ENCODE results near the gene HDAC6. TPM values are rescaled to one million over a fixed set of nuclear protein-coding genes. Genes with fewer than 3 reads are reported as not detected.
"Not testable (repeated sequence)": the region's sequence is repeated elsewhere in the genome, so short reads cannot be mapped to it uniquely, and the experiment has no call there.

HDAC6 gene
- total RNA-seq, 2 donors from 2014 or later: 77.0 to 189 TPM

DNA sequence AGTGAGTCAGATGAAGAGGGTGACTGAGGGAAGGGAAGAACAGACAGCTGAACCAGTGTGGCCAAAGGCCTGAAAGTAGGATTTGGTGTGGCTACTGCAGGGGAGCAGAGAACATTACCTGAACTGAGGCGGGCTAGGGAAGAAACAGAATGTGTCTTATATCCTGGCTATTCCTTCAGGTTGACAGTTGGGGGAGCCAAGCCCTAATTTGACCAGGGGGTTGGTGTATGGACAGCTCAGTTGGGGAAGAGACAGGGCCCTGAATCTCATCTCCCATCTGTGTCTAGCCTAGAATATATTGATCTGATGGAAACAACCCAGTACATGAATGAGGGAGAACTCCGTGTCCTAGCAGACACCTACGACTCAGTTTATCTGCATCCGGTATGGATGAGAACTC, 4.2 kb downstream of the HDAC6 start:
- Mint-ChIP-seq H3K36me3 (peaks cover 6 to 7% of the 10 kb centered on the region in 2 donors), H3K9me3 (no peaks in the 10 kb centered on the region), H3K27ac (peak overlapping the region in 1 of 2 donors; percentile 16)
- no peak for DNase-seq (ENCODE audit: low spot score in 2 of 2)
- ATAC-seq: no peak

DNA sequence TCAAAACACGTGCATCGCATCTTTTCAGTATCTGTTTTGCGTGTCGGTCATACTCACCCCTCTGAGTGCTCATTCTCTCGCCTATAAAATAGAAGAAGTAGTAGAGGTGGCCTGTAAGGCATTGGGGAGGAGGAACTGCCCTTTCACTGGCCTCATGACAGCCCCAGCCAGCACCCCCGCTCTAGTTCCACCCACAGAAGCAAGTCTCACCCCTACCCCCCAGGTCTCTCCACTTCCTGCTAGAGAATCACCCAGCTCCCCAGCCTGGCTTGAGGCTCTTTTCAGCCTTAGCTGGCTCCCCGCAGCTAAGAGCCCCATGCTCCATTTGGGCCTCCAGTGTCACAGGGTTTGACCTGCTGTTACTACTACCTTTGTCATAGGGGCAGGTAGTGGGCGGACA, 11.8 kb downstream of the HDAC6 start:
- Mint-ChIP-seq H3K27ac (no peak overlapping the region), H3K9me3 (no peaks in the 10 kb centered on the region), H3K36me3 (no peaks in the 10 kb centered on the region)
- DNase-seq (ENCODE audit: low spot score in 2 of 2) (no peak), ATAC-seq (no peak)

DNA sequence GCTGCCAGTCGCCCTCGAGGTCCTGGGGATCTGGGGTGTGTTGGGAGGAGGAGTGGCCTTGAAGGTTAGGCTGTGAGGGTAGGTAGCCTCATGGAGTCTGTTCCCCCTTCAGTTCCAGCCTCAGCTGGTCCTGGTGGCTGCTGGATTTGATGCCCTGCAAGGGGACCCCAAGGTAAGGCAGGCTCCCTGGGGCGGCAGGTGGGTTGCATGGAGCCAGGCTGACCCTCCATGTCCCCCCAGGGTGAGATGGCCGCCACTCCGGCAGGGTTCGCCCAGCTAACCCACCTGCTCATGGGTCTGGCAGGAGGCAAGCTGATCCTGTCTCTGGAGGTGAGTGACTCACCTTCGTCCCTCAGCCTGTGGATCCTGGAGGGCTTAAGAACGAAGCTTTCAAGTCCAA, 12.9 kb downstream of the HDAC6 start:
- Mint-ChIP-seq H3K9me3 (no peaks in the 10 kb centered on the region), H3K36me3 (peaks cover 0 to 2% of the 10 kb centered on the region in 2 donors), H3K27ac (no peak overlapping the region)
- ATAC-seq: no peak
- DNase-seq (ENCODE audit: low spot score in 2 of 2): no peak

DNA sequence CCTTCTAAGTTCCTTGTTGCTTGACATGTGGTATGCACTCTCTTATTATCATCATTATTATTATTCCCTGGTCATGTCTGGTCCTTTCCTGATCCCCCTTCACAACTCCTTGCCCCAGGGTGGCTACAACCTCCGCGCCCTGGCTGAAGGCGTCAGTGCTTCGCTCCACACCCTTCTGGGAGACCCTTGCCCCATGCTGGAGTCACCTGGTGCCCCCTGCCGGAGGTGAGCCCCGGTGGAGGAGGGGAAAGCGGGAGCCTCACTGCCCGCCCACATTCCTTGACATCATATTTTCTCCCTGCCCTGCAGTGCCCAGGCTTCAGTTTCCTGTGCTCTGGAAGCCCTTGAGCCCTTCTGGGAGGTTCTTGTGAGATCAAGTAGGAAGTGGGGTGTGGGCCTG, 13.4 kb downstream of the HDAC6 start:
- H3K9me3 Mint-ChIP-seq: no peaks in the 10 kb centered on the region
- ATAC-seq: no peak
- H3K27ac Mint-ChIP-seq: no peak overlapping the region
- DNase-seq (ENCODE audit: low spot score in 2 of 2): no peak
- H3K36me3 Mint-ChIP-seq: peaks cover 0 to 7% of the 10 kb centered on the region in 2 donors

DNA sequence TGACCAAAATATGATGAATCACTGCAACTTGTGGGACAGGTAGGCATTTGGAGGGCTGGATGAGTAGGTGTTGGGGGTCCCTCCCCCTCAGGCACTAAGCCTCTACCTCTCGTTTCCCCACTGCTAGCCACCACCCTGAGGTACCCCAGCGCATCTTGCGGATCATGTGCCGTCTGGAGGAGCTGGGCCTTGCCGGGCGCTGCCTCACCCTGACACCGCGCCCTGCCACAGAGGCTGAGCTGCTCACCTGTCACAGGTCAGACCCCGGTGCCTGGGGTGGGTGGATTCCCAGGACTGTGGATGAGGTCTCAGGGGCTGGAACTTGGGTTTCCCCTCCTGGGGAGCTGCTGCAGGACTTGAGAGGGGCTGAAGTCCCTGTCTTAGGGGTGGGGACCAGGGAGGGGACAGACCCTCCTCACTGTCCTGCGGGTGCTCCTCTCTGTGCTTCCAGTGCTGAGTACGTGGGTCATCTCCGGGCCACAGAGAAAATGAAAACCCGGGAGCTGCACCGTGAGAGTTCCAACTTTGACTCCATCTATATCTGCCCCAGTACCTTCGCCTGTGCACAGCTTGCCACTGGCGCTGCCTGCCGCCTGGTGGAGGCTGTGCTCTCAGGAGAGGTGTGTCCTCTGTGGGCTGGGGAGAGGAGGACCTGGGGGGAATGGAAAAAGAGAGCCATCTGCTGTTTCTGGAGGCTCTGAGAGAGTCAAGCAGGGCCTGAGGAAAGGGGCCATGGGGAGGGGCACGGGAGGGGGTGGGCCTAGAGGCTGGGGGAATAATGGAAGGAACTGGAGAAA, 14.3 kb downstream of the HDAC6 start:
- Mint-ChIP-seq H3K27ac (no peak overlapping the region), H3K9me3 (no peaks in the 10 kb centered on the region), H3K36me3 (peaks cover 0 to 7% of the 10 kb centered on the region in 2 donors)
- DNase-seq (ENCODE audit: low spot score in 2 of 2): no peak
- no peak for ATAC-seq

DNA sequence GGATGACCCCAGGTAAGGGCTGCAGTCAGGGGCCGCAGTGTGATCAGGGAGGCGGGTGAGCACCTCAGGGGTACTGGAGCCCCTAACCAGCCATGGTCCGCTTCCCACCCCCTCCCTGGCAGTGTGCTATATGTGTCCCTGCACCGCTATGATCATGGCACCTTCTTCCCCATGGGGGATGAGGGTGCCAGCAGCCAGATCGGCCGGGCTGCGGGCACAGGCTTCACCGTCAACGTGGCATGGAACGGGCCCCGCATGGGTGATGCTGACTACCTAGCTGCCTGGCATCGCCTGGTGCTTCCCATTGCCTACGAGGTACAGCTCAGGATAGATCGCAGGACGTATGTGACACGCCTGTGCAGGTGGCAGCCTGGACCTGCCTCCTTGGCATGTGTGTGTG, 16.2 kb downstream of the HDAC6 start:
- no peak overlapping the region for H3K27ac Mint-ChIP-seq
- H3K9me3 Mint-ChIP-seq: no peaks in the 10 kb centered on the region
- ATAC-seq (no peak), DNase-seq (ENCODE audit: low spot score in 2 of 2) (no peak)
- H3K36me3 Mint-ChIP-seq: peaks cover 0 to 7% of the 10 kb centered on the region in 2 donors

DNA sequence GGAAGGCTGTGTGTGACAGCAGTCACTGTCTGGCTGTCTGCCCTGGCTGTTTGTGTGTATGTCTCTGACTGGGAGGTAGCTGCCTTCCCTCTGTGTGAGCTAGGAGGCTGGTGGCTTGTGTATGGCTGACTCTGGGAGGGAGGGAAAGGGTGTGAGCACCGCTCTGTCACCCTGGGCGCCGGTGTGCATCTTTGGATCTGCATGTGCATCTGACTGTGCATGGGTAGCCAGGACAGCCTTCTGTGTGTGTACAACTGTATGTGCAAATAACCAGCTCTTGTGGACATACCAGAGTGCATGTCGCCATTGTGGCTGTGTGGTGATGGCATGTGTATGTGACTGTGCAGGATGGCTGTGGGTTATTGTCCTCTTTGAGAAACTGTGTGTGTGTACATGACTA, 17.0 kb downstream of the HDAC6 start:
- DNase-seq (ENCODE audit: low spot score in 2 of 2): no peak
- no peak overlapping the region for H3K27ac Mint-ChIP-seq
- H3K9me3 Mint-ChIP-seq: no peaks in the 10 kb centered on the region
- no peak for ATAC-seq
- H3K36me3 Mint-ChIP-seq: peaks cover 0 to 7% of the 10 kb centered on the region in 2 donors

DNA sequence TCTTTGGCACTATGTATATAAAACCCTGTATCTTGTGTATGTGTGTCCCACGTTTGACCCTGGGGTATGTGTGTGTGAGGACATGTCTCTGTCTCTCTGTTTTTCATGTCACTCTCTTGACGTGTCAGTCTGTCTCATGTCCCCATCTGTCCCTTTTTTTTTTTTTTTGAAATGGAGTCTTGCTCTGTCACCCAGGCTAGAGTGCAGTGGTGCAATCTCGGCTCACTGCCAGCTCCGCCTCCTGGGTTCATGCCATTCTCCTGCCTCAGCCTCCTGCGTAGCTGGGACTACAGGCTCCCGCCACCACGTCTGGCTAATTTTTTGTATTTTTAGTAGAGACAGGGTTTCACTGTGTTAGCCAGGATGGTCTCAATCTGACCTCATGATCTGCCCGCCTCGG, 17.5 kb downstream of the HDAC6 start:
- not testable (repeated sequence) for H3K36me3 Mint-ChIP-seq; H3K27ac Mint-ChIP-seq; H3K9me3 Mint-ChIP-seq; ATAC-seq; DNase-seq (ENCODE audit: low spot score in 2 of 2)

DNA sequence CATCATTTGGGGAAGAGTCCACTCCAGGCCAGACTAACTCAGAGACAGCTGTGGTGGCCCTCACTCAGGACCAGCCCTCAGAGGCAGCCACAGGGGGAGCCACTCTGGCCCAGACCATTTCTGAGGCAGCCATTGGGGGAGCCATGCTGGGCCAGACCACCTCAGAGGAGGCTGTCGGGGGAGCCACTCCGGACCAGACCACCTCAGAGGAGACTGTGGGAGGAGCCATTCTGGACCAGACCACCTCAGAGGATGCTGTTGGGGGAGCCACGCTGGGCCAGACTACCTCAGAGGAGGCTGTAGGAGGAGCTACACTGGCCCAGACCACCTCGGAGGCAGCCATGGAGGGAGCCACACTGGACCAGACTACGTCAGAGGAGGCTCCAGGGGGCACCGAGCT, 21.2 kb downstream of the HDAC6 start:
- Mint-ChIP-seq H3K27ac (peak overlapping the region in 1 of 2 donors; percentile 20), H3K9me3 (no peaks in the 10 kb centered on the region), H3K36me3 (peaks cover 4 to 7% of the 10 kb centered on the region in 2 donors)
- DNase-seq (ENCODE audit: low spot score in 2 of 2) (no peak), ATAC-seq (no peak)

DNA sequence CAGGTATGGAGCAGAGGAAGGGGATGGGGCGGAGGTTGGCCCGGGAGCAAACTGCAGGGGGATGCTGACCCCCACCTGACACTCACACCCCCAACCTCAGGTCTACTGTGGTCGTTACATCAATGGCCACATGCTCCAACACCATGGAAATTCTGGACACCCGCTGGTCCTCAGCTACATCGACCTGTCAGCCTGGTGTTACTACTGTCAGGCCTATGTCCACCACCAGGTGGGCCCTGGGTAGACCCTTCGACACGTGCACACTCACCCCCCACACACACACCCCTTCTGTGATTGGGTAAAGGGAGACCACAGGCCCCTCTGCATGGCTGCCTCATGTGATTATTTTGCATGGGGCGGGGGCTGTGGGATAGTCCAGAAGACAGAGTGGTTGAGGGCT, 22.2 kb downstream of the HDAC6 start:
- Mint-ChIP-seq H3K9me3 (no peaks in the 10 kb centered on the region), H3K36me3 (peaks cover 4 to 7% of the 10 kb centered on the region in 2 donors), H3K27ac (no peak overlapping the region)
- DNase-seq (ENCODE audit: low spot score in 2 of 2): no peak
- no peak for ATAC-seq

DNA sequence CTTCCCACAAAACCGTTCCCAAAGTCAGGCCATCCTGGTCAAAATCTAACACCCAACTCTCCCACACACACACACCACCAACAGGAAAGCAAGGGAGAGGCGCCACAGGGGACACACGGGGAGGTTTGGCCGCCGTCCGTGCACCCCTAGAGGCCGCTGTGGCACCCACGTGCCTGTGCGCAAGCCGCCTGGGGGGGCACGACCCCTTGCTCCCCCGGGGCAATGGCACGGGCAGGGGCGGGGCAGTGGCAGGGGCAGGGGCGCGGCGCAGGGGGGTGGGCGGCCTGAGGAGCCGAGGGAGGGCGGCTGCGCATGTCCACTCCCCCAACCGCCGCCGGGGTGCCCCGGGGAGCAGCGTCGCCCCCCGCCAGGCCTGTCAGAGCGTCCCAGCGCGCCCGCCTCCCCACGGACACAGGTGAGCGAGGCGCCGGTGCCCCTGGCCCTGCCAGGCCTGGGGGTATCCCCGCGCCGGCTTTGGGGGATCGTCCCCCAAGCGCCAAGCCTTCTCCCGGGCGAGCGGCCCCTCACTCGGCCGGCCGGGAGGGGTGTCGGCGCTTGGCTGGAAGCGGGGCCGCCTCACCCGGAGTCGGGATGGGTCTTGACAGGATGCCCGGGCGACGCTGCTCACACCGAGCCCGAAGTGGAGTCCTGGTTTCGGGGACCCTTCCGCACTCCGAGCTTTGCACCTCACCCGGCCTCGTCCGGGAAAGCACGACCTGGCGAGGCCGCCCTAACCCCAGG, 24.4 kb downstream of the HDAC6 start, which contains the start of gene ERAS:
Gene ERAS (plus strand): TSS at position 379 of the 741 bp plus-strand sequence. CDS start 2,611 bp downstream, outside the sequence.
- Mint-ChIP-seq H3K27ac (peak within 1 kb of the TSS in 1 of 2 donors; percentile 36), H3K9me3 (no peaks in the 10 kb centered on the region), H3K36me3 (peaks cover 0 to 4% of the 10 kb centered on the region in 2 donors)
- DNase-seq (ENCODE audit: low spot score in 2 of 2): no peak
- ATAC-seq: peak; percentile 47 to 51

DNA sequence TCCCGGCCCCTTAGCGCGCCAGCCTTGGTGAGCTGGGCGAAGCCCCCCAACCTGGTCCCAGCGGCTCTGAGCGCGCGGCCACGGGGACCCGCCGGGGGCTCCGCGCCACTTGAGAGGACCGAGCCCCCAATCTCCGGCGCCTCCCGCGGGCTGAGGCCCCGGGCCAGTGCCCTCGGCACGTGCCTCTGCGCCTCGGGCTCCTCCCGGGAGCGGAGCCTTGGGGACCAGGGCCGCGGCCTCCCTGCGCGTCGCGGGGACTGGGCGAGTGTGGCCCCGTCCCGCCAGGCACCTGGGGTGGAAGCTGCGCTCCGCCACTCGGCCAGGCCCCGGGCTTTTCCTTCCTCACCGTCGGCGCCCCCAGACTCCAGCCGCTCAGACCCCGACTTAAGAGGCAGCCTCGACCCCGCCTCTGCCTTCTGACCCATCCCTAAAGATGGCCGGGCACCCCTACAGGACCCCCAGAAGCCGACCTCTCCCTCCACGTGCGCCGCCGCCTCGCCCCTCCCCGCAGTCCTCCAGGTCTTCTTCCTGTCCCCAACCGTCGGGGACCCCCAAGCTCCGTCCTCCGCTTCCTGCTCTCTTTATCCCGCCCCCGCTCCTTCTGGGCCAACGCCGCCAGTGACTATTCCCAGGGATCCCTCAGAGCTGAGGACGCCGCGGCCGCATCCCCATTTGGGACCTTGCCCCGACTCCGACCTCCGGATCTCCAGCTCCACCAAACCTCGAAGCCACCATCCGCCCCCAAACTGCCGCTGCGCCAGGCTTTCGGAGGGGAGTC, 25.2 kb downstream of the HDAC6 start:
- Mint-ChIP-seq H3K36me3 (peaks cover 0 to 4% of the 10 kb centered on the region in 2 donors), H3K9me3 (no peaks in the 10 kb centered on the region), H3K27ac (peak overlapping the region in 1 of 2 donors; percentile 36)
- DNase-seq (ENCODE audit: low spot score in 2 of 2) (no peak), ATAC-seq (peak in 1 of 2 donors; percentile 21)

DNA sequence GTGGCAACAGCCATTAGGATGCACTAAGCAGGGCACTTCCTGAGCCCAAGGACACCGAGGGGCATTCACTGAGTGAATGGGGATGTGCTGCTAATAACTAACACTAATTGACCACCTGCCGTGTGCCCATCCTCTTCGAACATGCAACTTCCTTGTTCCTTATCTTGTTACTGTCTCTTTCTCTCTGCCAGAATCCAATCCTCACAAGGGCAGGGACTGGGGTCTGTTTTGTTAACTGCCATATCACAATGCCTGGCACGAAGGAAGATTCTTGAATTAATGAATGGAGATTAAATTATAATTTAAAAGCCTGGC, 25.7 kb downstream of the HDAC6 start:
- DNase-seq (ENCODE audit: low spot score in 2 of 2) (no peak), ATAC-seq (no peak)
- Mint-ChIP-seq H3K27ac (no peak overlapping the region), H3K9me3 (no peaks in the 10 kb centered on the region), H3K36me3 (peaks cover 0 to 4% of the 10 kb centered on the region in 2 donors)

DNA sequence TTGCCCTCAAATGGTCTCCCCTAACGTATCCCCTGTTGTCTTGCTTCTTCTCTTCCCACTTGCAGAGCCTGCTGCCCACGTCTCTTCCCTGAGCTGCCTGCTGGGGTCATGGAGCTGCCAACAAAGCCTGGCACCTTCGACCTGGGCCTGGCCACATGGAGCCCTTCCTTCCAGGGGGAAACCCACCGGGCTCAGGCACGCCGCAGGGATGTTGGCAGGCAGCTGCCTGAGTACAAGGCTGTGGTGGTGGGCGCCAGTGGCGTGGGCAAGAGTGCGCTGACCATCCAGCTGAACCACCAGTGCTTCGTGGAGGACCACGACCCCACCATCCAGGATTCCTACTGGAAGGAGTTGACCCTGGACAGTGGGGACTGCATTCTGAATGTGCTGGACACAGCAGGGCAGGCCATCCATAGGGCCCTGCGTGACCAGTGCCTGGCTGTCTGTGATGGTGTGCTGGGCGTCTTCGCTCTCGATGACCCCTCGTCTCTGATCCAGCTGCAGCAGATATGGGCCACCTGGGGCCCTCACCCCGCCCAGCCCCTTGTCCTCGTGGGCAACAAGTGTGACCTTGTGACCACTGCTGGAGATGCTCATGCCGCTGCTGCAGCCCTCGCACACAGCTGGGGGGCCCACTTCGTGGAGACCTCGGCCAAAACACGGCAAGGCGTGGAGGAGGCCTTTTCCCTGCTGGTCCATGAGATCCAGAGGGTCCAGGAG, 27.3 kb downstream of the HDAC6 start:
- no peak overlapping the region for H3K27ac Mint-ChIP-seq
- peaks cover 0 to 4% of the 10 kb centered on the region in 2 donors for H3K36me3 Mint-ChIP-seq
- ATAC-seq (no peak), DNase-seq (ENCODE audit: low spot score in 2 of 2) (no peak)
- no peaks in the 10 kb centered on the region for H3K9me3 Mint-ChIP-seq

DNA sequence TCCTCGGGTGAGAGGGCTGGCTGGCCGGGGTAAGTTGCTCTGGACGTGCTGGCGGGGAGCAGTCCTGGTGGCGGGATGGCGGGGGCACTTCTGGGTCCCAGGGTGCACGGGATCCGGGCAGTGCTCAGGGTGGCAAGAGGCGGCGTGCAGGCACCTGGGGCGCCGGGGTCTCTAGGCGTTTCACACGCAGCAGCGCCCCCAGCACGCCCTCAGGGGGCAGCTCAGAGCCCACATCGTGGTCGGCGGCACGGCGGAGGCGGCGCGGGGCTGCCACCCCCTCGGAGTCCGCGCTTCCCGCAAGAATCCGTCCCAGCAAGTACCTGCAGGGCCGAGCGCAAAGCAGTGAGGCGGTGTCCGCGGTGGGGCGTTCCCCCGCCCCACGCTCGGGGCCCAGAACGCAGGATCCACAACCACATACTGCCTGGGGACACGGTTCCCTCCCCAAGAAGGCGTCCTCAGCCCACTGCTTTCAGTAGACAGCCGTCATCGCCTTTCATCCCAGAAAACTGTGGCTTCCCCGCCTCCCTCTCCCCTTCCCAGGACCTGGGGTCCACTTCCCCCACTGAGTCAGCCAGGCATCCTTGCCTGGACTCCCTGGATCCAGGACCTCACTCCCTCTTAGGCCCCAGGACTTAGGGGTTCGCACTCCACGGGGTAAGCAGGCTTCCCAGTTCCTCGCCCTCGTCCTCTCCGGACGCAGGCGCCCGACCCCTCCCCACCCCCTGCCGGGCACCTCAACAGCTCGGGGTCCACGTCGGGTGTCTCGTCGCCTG, 29.5 kb downstream of the HDAC6 start:
- Mint-ChIP-seq H3K36me3 (no peaks in the 10 kb centered on the region), H3K27ac (no peak overlapping the region), H3K9me3 (no peaks in the 10 kb centered on the region)
- DNase-seq (ENCODE audit: low spot score in 2 of 2) (no peak), ATAC-seq (no peak)

DNA sequence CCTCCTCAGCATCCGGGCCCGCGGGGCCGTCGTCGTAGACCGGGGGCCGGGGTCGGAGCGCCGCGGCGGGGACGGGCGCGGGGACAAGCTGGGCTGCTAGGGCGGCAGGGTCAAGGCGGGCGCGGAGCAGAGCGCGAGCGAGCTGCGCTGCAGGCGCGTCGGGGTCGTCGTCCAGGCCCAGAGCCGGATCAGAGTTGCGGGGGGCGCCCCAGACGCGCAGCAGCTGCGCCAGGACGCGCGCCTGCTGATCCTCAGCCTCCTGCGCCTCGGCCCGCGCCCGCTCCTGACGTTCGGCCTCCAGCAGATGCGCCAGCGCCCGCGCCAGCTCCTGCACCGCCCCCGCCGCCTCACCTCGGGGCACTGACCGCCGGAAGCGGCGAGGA, 30.0 kb downstream of the HDAC6 start:
- no peak overlapping the region for H3K27ac Mint-ChIP-seq
- DNase-seq (ENCODE audit: low spot score in 2 of 2) (no peak), ATAC-seq (no peak)
- H3K36me3 Mint-ChIP-seq: no peaks in the 10 kb centered on the region
- H3K9me3 Mint-ChIP-seq: no peaks in the 10 kb centered on the region

Measured in activated naive CD4-positive, alpha-beta T cell treated with anti-CD3 and anti-CD28 coated beads, Interleukin-2, amount 50 U/mL, for 72 hours (primary cell).